Measurements from ENCODE around the gene CCDC171. TPM values are rescaled to one million over a fixed set of nuclear protein-coding genes. Genes with fewer than 3 reads are reported as not detected.

Gene CCDC171
- total and polyA plus RNA-seq, 2 of the 13 experiments (the other 11 are each of a cell fraction or from before 2014, with no cell fraction given): 0.95 to 2.5 TPM

- intact Hi-C loops (cut with micrococcal nuclease; ENCODE audit: unreplicated experiment) (no loop called here), in situ Hi-C loops (cut with HindIII; ENCODE audit: extremely low pct_ligation_motif_present, low pct_unique_long_range_greater_than_20kb) (no loop called here)
- H2AFZ ChIP-seq (ENCODE audit: low read length): no peak overlapping the region
- FAIRE-seq (no peak), DNase-seq (ENCODE audit: low spot score) (no peak), ATAC-seq (no peak)
- no TSS peak for BruUV-seq (replicated peaks)
- no peak overlapping the region for H3K4me2 ChIP-seq (ENCODE audit: low read depth, low read length)
- CTCF ChIA-PET (ENCODE audit: low intra/inter-chr PET ratio, low total read pairs): no interaction called here
- POLR2A ChIA-PET: no interaction called here
- H3K9ac ChIP-seq (ENCODE audit: insufficient read depth, low read depth, low read length): no peak overlapping the region
- no peaks in the 10 kb centered on the region for H3K79me2 ChIP-seq (ENCODE audit: insufficient read depth, low read length)
- no peaks in the 10 kb centered on the region for H3K4me1 ChIP-seq (ENCODE audit: insufficient read depth, low read length)
- no peaks in the 10 kb centered on the region for H3K9me3 ChIP-seq (ENCODE audit: low read length)
- WGBS (ENCODE audit: low lambda C conversion rate): 8% methylated on average over 3 of the region's 3 CpGs
- TF ChIP-seq TRAFD1 (CRISPR knock-in tag; IDR thresholded peaks at IDR 0.05; ENCODE audit: borderline replicate concordance): no peak
- no peak for TF ChIP-seq PRPF4 (IDR thresholded peaks at IDR 0.05; ENCODE audit: low read depth, low read length, poor library complexity, severe bottlenecking)
- TF ChIP-seq, protein P1, sequence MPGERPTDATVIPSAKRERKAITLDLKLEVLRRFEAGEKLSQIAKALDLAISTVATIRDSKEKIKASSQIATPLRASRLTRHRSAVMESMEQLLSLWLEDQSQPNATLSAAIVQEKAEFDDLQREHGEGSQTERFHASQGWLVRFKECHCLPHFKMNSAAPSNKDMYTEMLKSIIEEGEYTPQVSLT (CRISPR knock-in tag; IDR thresholded peaks at IDR 0.05; ENCODE audit: borderline replicate concordance, low read depth): no peak
- TF ChIP-seq ZNF766 (CRISPR knock-in tag; IDR thresholded peaks at IDR 0.05; ENCODE audit: borderline replicate concordance): no peak
- no peak for TF ChIP-seq EHMT2 (IDR thresholded peaks at IDR 0.05; ENCODE audit: borderline replicate concordance, low read depth, low read length)
- TF ChIP-seq, protein P2, sequence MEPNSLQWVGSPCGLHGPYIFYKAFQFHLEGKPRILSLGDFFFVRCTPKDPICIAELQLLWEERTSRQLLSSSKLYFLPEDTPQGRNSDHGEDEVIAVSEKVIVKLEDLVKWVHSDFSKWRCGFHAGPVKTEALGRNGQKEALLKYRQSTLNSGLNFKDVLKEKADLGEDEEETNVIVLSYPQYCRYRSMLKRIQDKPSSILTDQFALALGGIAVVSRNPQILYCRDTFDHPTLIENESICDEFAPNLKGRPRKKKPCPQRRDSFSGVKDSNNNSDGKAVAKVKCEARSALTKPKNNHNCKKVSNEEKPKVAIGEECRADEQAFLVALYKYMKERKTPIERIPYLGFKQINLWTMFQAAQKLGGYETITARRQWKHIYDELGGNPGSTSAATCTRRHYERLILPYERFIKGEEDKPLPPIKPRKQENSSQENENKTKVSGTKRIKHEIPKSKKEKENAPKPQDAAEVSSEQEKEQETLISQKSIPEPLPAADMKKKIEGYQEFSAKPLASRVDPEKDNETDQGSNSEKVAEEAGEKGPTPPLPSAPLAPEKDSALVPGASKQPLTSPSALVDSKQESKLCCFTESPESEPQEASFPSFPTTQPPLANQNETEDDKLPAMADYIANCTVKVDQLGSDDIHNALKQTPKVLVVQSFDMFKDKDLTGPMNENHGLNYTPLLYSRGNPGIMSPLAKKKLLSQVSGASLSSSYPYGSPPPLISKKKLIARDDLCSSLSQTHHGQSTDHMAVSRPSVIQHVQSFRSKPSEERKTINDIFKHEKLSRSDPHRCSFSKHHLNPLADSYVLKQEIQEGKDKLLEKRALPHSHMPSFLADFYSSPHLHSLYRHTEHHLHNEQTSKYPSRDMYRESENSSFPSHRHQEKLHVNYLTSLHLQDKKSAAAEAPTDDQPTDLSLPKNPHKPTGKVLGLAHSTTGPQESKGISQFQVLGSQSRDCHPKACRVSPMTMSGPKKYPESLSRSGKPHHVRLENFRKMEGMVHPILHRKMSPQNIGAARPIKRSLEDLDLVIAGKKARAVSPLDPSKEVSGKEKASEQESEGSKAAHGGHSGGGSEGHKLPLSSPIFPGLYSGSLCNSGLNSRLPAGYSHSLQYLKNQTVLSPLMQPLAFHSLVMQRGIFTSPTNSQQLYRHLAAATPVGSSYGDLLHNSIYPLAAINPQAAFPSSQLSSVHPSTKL (CRISPR knock-in tag; IDR thresholded peaks at IDR 0.05): no peak
- H3K27ac ChIP-seq (ENCODE audit: extremely low read length, insufficient read depth, low read length): no peak overlapping the region
- no peaks in the 10 kb centered on the region for H4K20me1 ChIP-seq (ENCODE audit: insufficient read depth, low read length)
- no peak overlapping the region for H3K4me3 ChIP-seq (replicated peaks in 1 of 3; ENCODE audit: insufficient read depth in 1 of 3, low read depth in 2 of 3, low read length in 3 of 3)
- no peaks in the 10 kb centered on the region for H3K27me3 ChIP-seq (ENCODE audit: control insufficient read depth in 1 of 2, insufficient read depth in 2 of 2, low read length in 2 of 2)
- no peaks in the 10 kb centered on the region for H3K36me3 ChIP-seq (replicated peaks in 1 of 2; ENCODE audit: control insufficient read depth in 1 of 2, insufficient read depth in 2 of 2, low read length in 2 of 2)
Observed at GRCh38 chr9:15967068-15967467, 414.2 kb downstream of the CCDC171 start.

All from HepG2 (cell line).